ENCODE results near the gene SH3BP2.

Gene SH3BP2

DNA sequence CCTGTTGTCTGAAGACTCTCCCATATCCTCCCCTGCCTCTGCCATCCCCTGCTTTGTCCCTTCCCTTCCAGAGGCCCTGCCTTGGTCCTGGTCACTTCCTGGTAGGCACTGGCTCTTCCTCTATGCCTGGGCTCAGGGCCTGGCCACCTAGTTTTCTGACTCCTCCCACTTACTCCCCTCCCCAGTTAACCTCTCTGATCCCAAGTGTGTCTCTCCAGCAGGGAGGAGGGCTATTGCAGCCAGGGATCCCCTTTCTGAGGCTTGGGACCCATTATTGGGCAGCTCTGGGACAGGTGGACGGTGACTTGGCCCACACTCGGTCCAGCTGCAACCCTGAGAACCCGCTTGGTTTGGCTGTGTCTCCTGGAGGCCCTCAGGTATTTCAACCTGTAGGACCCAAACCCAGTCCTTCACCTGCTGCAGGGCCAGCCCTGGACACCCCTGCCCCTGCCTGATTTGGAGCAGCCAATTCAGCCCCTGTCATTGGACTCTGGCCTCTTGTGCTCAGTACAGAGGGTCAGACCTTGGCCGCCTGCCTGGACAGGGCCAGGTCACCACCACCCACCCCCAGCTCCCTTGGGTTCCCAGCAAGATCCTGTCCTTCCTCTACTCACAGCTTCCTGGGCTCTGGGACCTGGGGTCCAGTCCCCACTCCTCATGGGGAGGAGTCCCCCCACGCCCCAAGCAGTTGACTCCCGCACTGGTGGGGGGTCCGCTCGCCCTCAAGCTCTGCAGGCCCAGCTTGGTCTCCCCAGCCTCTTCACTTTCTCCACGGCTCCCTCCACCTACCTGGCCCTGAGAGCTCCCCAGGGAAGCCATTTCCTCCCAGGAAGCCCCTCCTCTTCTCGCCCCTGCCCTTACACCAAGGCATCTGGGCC, 1.1 kb upstream of the SH3BP2 start:
- Histone ChIP-seq H3K4me3 (ENCODE audit: low read length, poor library complexity, severe bottlenecking) (peak overlapping the region; percentile 4), H3K9me3 (ENCODE audit: insufficient read depth, low read depth, low read length) (no peaks in the 10 kb centered on the region), H3F3A (ENCODE audit: low read depth) (no peaks in the 10 kb centered on the region), H3K36me3 (ENCODE audit: insufficient read depth, low read length) (no peaks in the 10 kb centered on the region), H3K9me2 (replicated peaks; ENCODE audit: low read depth, low read length) (no peaks in the 10 kb centered on the region), H3K9ac (ENCODE audit: low read depth, low read length, poor library complexity, severe bottlenecking) (peak overlapping the region; percentile 40), H3K4me2 (ENCODE audit: low read depth, low read length, poor library complexity, severe bottlenecking) (peak overlapping the region; percentile 30), H3K27me3 (ENCODE audit: insufficient read depth, low read length, poor library complexity, severe bottlenecking) (no peaks in the 10 kb centered on the region), H3K79me2 (ENCODE audit: insufficient read depth, low read length) (no peaks in the 10 kb centered on the region), H2AFZ (ENCODE audit: low read length) (peak overlapping the region; percentile 41; the same call in 1 of the 2 replicates), H4K20me1 (ENCODE audit: insufficient read depth, low read length, poor library complexity, severe bottlenecking) (no peaks in the 10 kb centered on the region), H3K4me1 (ENCODE audit: insufficient read depth, low read length, poor library complexity, severe bottlenecking) (peaks cover 22% of the 10 kb centered on the region)
- no peak for TF ChIP-seq EZH2phosphoT487 (IDR thresholded peaks at IDR 0.05; ENCODE audit: borderline replicate concordance)
- TF ChIP-seq, protein P1, sequence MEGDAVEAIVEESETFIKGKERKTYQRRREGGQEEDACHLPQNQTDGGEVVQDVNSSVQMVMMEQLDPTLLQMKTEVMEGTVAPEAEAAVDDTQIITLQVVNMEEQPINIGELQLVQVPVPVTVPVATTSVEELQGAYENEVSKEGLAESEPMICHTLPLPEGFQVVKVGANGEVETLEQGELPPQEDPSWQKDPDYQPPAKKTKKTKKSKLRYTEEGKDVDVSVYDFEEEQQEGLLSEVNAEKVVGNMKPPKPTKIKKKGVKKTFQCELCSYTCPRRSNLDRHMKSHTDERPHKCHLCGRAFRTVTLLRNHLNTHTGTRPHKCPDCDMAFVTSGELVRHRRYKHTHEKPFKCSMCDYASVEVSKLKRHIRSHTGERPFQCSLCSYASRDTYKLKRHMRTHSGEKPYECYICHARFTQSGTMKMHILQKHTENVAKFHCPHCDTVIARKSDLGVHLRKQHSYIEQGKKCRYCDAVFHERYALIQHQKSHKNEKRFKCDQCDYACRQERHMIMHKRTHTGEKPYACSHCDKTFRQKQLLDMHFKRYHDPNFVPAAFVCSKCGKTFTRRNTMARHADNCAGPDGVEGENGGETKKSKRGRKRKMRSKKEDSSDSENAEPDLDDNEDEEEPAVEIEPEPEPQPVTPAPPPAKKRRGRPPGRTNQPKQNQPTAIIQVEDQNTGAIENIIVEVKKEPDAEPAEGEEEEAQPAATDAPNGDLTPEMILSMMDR (conservative IDR thresholded peaks at IDR 0.05; ENCODE audit: low read length) = no peak

DNA sequence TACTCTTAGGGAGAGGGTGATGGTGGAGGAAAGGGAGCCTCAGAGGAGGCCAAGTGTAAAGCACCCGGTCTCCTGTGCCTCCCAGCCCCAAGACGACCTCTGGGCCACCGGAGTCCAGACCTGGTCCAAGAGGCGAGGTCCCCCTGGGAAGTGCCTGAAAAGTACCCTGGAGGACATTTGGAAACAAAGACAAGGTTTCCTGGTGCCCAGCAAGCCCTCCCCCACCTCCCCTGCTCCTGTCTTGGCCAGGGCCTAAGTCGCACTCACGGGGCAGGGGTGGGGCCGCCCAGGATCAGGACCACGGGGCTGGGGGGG, 532 bp upstream of the SH3BP2 start:
- peak overlapping the region; percentile 30 for H3K4me2 ChIP-seq (ENCODE audit: low read depth, low read length, poor library complexity, severe bottlenecking)
- H3K4me1 ChIP-seq (ENCODE audit: insufficient read depth, low read length, poor library complexity, severe bottlenecking) = peaks cover 22% of the 10 kb centered on the region
- H3F3A ChIP-seq (ENCODE audit: low read depth) = no peaks in the 10 kb centered on the region
- peak overlapping the region; percentile 4 for H3K4me3 ChIP-seq (ENCODE audit: low read length, poor library complexity, severe bottlenecking)
- H2AFZ ChIP-seq (ENCODE audit: low read length) = peak overlapping the region; percentile 41; the same call in 1 of the 2 replicates
- no peaks in the 10 kb centered on the region for H3K36me3 ChIP-seq (ENCODE audit: insufficient read depth, low read length)
- no peak for TF ChIP-seq EZH2phosphoT487 (IDR thresholded peaks at IDR 0.05; ENCODE audit: borderline replicate concordance)
- TF ChIP-seq, protein P1 (conservative IDR thresholded peaks at IDR 0.05; ENCODE audit: low read length) = no peak
- H3K79me2 ChIP-seq (ENCODE audit: insufficient read depth, low read length) = no peaks in the 10 kb centered on the region
- H3K9me3 ChIP-seq (ENCODE audit: insufficient read depth, low read depth, low read length) = no peaks in the 10 kb centered on the region
- no peaks in the 10 kb centered on the region for H4K20me1 ChIP-seq (ENCODE audit: insufficient read depth, low read length, poor library complexity, severe bottlenecking)
- peak overlapping the region; percentile 40 for H3K9ac ChIP-seq (ENCODE audit: low read depth, low read length, poor library complexity, severe bottlenecking)
- no peaks in the 10 kb centered on the region for H3K9me2 ChIP-seq (replicated peaks; ENCODE audit: low read depth, low read length)
- no peaks in the 10 kb centered on the region for H3K27me3 ChIP-seq (ENCODE audit: insufficient read depth, low read length, poor library complexity, severe bottlenecking)

DNA sequence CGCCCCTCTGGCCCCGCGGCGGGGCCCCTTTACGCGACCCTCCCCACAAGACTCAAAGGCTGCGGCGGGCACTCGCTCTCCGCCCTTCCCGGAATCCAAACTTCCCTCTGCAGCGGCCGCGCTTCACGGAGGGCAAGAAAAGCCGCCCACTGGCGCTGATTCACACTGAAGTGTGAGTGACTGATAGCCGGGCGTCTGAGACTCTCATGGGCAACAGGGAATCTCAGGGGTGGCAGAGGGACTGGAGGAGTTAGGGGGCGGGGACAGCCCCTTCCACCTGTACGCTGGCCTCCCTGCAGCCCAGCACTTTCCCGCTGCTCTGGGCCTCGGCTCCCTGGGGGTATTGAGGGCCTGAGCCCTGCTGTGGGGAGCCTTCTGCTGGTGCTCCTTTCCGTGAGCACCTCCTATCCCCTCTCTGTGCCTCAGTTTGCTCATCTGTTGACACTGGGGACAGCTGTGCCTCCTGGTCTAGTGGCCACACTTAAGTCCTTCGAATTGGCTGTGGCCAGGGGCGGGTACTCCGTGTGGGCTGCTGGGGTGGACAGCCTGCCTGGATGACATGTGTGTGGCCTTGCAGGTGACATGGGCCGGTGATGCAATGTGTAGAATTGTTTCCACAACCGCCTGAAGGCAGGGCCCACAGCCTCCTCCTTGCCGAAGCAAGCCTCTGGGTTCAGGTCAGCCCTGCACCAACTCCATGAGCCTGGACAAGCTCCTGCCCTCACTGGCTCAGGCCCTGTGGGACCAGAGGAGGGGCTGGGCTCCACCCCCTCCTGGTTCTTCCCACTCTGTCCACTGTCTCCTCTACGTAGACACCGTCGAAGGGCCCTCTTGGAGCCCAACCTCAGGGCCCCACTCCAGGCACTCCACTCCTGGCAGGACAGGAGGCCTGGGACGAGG, 951 bp downstream of the SH3BP2 start:
- no peaks in the 10 kb centered on the region for H3F3A ChIP-seq (ENCODE audit: low read depth)
- H3K79me2 ChIP-seq (ENCODE audit: insufficient read depth, low read length) = no peaks in the 10 kb centered on the region
- no peak for TF ChIP-seq EZH2phosphoT487 (IDR thresholded peaks at IDR 0.05; ENCODE audit: borderline replicate concordance)
- TF ChIP-seq, protein P1 (conservative IDR thresholded peaks at IDR 0.05; ENCODE audit: low read length) = no peak
- H4K20me1 ChIP-seq (ENCODE audit: insufficient read depth, low read length, poor library complexity, severe bottlenecking) = no peaks in the 10 kb centered on the region
- H2AFZ ChIP-seq (ENCODE audit: low read length) = 0 out of 2 replicates have a peak overlapping the region, but pooled peaks have one; percentile 52
- H3K4me1 ChIP-seq (ENCODE audit: insufficient read depth, low read length, poor library complexity, severe bottlenecking) = peaks cover 34% of the 10 kb centered on the region
- H3K4me2 ChIP-seq (ENCODE audit: low read depth, low read length, poor library complexity, severe bottlenecking) = peak overlapping the region; percentile 7
- no peaks in the 10 kb centered on the region for H3K36me3 ChIP-seq (ENCODE audit: insufficient read depth, low read length)
- H3K9me2 ChIP-seq (replicated peaks; ENCODE audit: low read depth, low read length) = no peaks in the 10 kb centered on the region
- H3K27me3 ChIP-seq (ENCODE audit: insufficient read depth, low read length, poor library complexity, severe bottlenecking) = no peaks in the 10 kb centered on the region
- peak overlapping the region; percentile 43 for H3K9ac ChIP-seq (ENCODE audit: low read depth, low read length, poor library complexity, severe bottlenecking)
- no peak overlapping the region for H3K4me3 ChIP-seq (ENCODE audit: low read length, poor library complexity, severe bottlenecking)
- H3K9me3 ChIP-seq (ENCODE audit: insufficient read depth, low read depth, low read length) = no peaks in the 10 kb centered on the region
